ENCODE results near the gene RAMACL. TPM values are rescaled to one million over a fixed set of nuclear protein-coding genes. Genes with fewer than 3 reads are reported as not detected.

Gene RAMACL
- 0.74 and 2.1 TPM in 2 replicates for total RNA-seq

DNA sequence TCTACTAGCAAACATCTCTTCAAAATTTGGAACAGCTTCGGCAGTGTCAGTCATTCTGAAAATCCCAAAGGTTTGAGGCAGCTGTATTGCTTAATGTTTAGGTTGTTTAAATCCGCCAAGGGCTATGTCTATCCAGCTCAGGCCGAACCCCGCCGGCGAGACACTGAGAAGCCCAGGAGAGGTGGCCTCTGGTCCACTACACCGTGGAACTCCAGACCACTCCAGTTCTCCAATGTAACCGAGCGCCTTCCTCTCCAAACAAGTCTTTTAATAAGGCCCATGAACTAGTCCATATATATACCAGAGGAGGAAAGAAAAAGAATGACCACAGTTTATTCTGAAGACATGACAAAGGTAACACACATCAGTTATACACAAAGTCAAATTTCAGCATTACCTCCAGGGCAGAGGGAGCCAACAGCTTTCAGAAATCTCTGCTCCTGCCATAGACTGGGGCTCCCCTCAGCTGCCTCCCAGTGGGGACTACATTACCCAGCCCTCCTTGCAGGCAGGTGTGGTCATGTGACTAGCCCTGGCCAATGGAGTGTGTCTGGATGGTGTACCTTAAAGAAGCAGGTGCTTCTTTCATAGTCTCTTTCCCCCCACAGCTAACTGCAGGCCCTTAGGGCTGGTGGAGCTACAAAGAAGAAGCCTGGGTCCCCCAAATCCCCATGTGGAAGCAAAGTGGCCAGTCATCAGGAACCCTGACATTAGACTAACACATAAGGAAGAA is at the start of gene RAMACL:
Gene RAMACL, minus strand, starts transcription at position 255 of the 733 bp plus-strand sequence. Its CDS starts 201 bp downstream, at position 54.

GRCh38 chr6:166627033-166627874 is 40.8 kb upstream of the RAMACL start, which contains the start of gene RPS6KA2:
RPS6KA2 (minus strand) TSS chr6:166627251; CDS start chr6:166627019, 232 bp downstream.

Other genes starting within 250 kb of the RAMACL start
- gene SFT2D1, start 244.1 kb downstream of the RAMACL start, total RNA-seq: 46.6 and 47.2 TPM in 2 replicates
- gene MPC1, start 203.7 kb downstream of the RAMACL start, total RNA-seq: 18.3 and 24.6 TPM in 2 replicates
- gene RPS6KA2, start 40.6 kb upstream of the RAMACL start, total RNA-seq: 55.8 and 69.4 TPM in 2 replicates